GM23248 (cell line): ENCODE measurements around the gene ZNF536. TPM values are rescaled to one million over a fixed set of nuclear protein-coding genes. Genes with fewer than 3 reads are reported as not detected.

Experiments
- DNase-seq: peaks from one replicate; pipeline ENCODE4 v3.0.0-alpha.2; 2015
- H2AFZ ChIP-seq: fragments of 200-600 bp; sonication (generic); 2 replicates; pipeline ENCODE4 v1.6.1; 2016; ENCODE audit warnings: antibody characterized with exemption
- H3F3A ChIP-seq: fragments of 200-600 bp; sonication (generic); 2 replicates; pipeline ENCODE4 v1.6.1; 2016; ENCODE audit warnings: mild to moderate bottlenecking, antibody characterized with exemption, mixed run types; ENCODE audit not compliant: insufficient read depth
- H3K27ac ChIP-seq: fragments of 200-600 bp; sonication (generic); 2 replicates; pipeline ENCODE4 v1.5.1; 2016; ENCODE audit warnings: mild to moderate bottlenecking
- H3K27me3 ChIP-seq: fragments of 200-600 bp; sonication (generic); replicated peaks from 2 replicates; pipeline ENCODE4 v1.6.1; 2016; ENCODE audit warnings: mild to moderate bottlenecking; ENCODE audit not compliant: insufficient read depth
- H3K36me3 ChIP-seq: fragments of 200-600 bp; sonication (generic); 2 replicates; pipeline ENCODE4 v1.6.1; 2016; ENCODE audit warnings: low read depth, mild to moderate bottlenecking
- H3K4me1 ChIP-seq: fragments of 200-600 bp; sonication (generic); 2 replicates; pipeline ENCODE4 v1.6.1; 2016; ENCODE audit warnings: mild to moderate bottlenecking; ENCODE audit not compliant: insufficient read depth
- H3K4me2 ChIP-seq: fragments of 200-600 bp; sonication (generic); one replicate; pipeline ENCODE4 v1.6.1; 2016; ENCODE audit warnings: mild to moderate bottlenecking; ENCODE audit not compliant: unreplicated experiment
- H3K4me3 ChIP-seq: fragments of 200-600 bp; sonication (generic); 2 replicates; pipeline ENCODE4 v1.5.1; 2016; ENCODE audit warnings: mild to moderate bottlenecking
- H3K79me2 ChIP-seq: fragments of 200-600 bp; sonication (generic); 2 replicates; pipeline ENCODE4 v1.6.1; 2016; ENCODE audit warnings: mild to moderate bottlenecking; ENCODE audit not compliant: insufficient read depth
- H3K9ac ChIP-seq: fragments of 200-600 bp; sonication (generic); 2 replicates; pipeline ENCODE4 v1.6.1; 2016; ENCODE audit warnings: mild to moderate bottlenecking
- H3K9me2 ChIP-seq: fragments of 200-600 bp; sonication (generic); 2 replicates; pipeline ENCODE4 v1.6.1; 2016; ENCODE audit warnings: mixed run types, mild to moderate bottlenecking, moderate library complexity; ENCODE audit not compliant: insufficient read depth
- H3K9me3 ChIP-seq: fragments of 200-600 bp; sonication (generic); one replicate; pipeline ENCODE4 v1.6.1; 2017; ENCODE audit warnings: low read depth
- H4K20me1 ChIP-seq: fragments of 200-600 bp; sonication (generic); 2 replicates; pipeline ENCODE4 v1.6.0; 2016; ENCODE audit not compliant: insufficient read depth
- EZH2 ChIP-seq: fragments of 200-600 bp; sonication (generic); IDR thresholded peaks from 2 replicates; pipeline ENCODE4 v1.6.1; 2018; ENCODE audit warnings: antibody characterized with exemption, mild to moderate bottlenecking; ENCODE audit not compliant: insufficient read depth, poor library complexity, severe bottlenecking
- EZH2phosphoT487 ChIP-seq: fragments of 200-600 bp; sonication (generic); IDR thresholded peaks from 2 replicates; pipeline ENCODE4 v1.6.1; 2018; ENCODE audit warnings: antibody characterized with exemption, moderate library complexity, mild to moderate bottlenecking, low read depth; ENCODE audit not compliant: insufficient read depth
- WGBS, 2 experiments: methylation state at CpG; one replicate each; pipeline ENCODE4 v1.1.6; 2015 to 2017; ENCODE audit warnings: low lambda C conversion rate in 2 of 2, low coverage in 1 of 2; ENCODE audit errors: missing lambda C conversion rate in 2 of 2; 5-methylcytosine and 5-hydroxymethylcytosine counted together
- in situ Hi-C: fragments of 300-500 bp; cut with MboI; formaldehyde crosslinking; loops from 2 replicates; pipeline ENCODE4 v1.15.0; 2020
- polyA plus RNA-seq: library from polyadenylated mRNA; unstranded; fragments of >200 nt; fragmentation: Nextera tagmentation; extraction: Ambion mirVana; gene quantifications from 2 replicates; pipeline ENCODE4 v1.2.1, GENCODE V29; 2016
- total RNA-seq: library from RNA; depleted of rRNA; stranded (reverse); fragments of >200 nt; shearing (Covaris generic); gene quantifications from 2 replicates; pipeline ENCODE4 v1.2.3, GENCODE V29; 2014

The ZNF536 gene
- total and polyA plus RNA-seq, 2 experiments from 2014 or later, result 0.35 to 0.43 TPM

- no peaks in the 10 kb centered on the region for H3K9me2 ChIP-seq
- no peak overlapping the region for H3K4me3 ChIP-seq
- H3K79me2 ChIP-seq, result no peaks in the 10 kb centered on the region
- no peak overlapping the region for H2AFZ ChIP-seq
- no peak overlapping the region for H3K4me2 ChIP-seq
- H3K9me3 ChIP-seq, result no peaks in the 10 kb centered on the region
- 64 to 65% methylated on average over 3 of the region's 3 CpGs for WGBS, 2 experiments
- H3K27ac ChIP-seq, result no peak overlapping the region
- no peaks in the 10 kb centered on the region for H3K27me3 ChIP-seq
- in situ Hi-C loops, result no loop called here
- no peaks in the 10 kb centered on the region for H3K36me3 ChIP-seq
- no peaks in the 10 kb centered on the region for H3K4me1 ChIP-seq
- H4K20me1 ChIP-seq, result no peaks in the 10 kb centered on the region
- H3K9ac ChIP-seq, result no peak overlapping the region
- H3F3A ChIP-seq, result no peaks in the 10 kb centered on the region
- TF ChIP-seq EZH2phosphoT487 (no peak), EZH2 (no peak)
- no peak for DNase-seq
These were observed 207.2 kb downstream of the ZNF536 start for GRCh38 chr19:30579419-30579818.

- H3K4me1 ChIP-seq, result no peaks in the 10 kb centered on the region
- no peak overlapping the region for H3K4me2 ChIP-seq
- no peaks in the 10 kb centered on the region for H3K9me2 ChIP-seq
- H3K4me3 ChIP-seq, result no peak overlapping the region
- no peaks in the 10 kb centered on the region for H3K36me3 ChIP-seq
- DNase-seq, result no peak
- H3K9ac ChIP-seq, result no peak overlapping the region
- no peak overlapping the region for H2AFZ ChIP-seq
- WGBS, 2 experiments, result 30 to 38% methylated on average over 4 of the region's 4 CpGs
- no peak for TF ChIP-seq EZH2phosphoT487
- in situ Hi-C loops, result no loop called here
- no peaks in the 10 kb centered on the region for H3F3A ChIP-seq
- H3K27me3 ChIP-seq, result no peaks in the 10 kb centered on the region
- no peak overlapping the region for H3K27ac ChIP-seq
- no peaks in the 10 kb centered on the region for H3K9me3 ChIP-seq
- no peaks in the 10 kb centered on the region for H3K79me2 ChIP-seq
- no peaks in the 10 kb centered on the region for H4K20me1 ChIP-seq
These were observed 208.5 kb downstream of the ZNF536 start for GRCh38 chr19:30580673-30581072.

- no peaks in the 10 kb centered on the region for H3F3A ChIP-seq
- TF ChIP-seq EZH2 (no peak), EZH2phosphoT487 (no peak)
- no peak overlapping the region for H3K4me3 ChIP-seq
- no peak for DNase-seq
- 52 to 60% methylated on average over 8 of the region's 8 CpGs for WGBS, 2 experiments
- no peaks in the 10 kb centered on the region for H3K79me2 ChIP-seq
- H4K20me1 ChIP-seq, result no peaks in the 10 kb centered on the region
- H3K9ac ChIP-seq, result no peak overlapping the region
- in situ Hi-C loops, result no loop called here
- no peaks in the 10 kb centered on the region for H3K9me2 ChIP-seq
- H3K4me1 ChIP-seq, result no peaks in the 10 kb centered on the region
- H3K27ac ChIP-seq, result no peak overlapping the region
- H3K27me3 ChIP-seq, result no peaks in the 10 kb centered on the region
- no peak overlapping the region for H2AFZ ChIP-seq
- no peaks in the 10 kb centered on the region for H3K9me3 ChIP-seq
- H3K4me2 ChIP-seq, result no peak overlapping the region
- H3K36me3 ChIP-seq, result no peaks in the 10 kb centered on the region
These were observed 211.9 kb downstream of the ZNF536 start for GRCh38 chr19:30584090-30584489.

- DNase-seq, result no peak
- H3K4me3 ChIP-seq, result no peak overlapping the region
- TF ChIP-seq EZH2, result no peak
- TF ChIP-seq EZH2phosphoT487, result no peak
- no peaks in the 10 kb centered on the region for H4K20me1 ChIP-seq
- no peak overlapping the region for H2AFZ ChIP-seq
- no peaks in the 10 kb centered on the region for H3K79me2 ChIP-seq
- no peaks in the 10 kb centered on the region for H3K9me2 ChIP-seq
- 39 to 46% methylated on average over 5 of the region's 5 CpGs for WGBS, 2 experiments
- H3K27ac ChIP-seq, result no peak overlapping the region
- H3K36me3 ChIP-seq, result no peaks in the 10 kb centered on the region
- no peak overlapping the region for H3K9ac ChIP-seq
- in situ Hi-C loops, result no loop called here
- H3K4me1 ChIP-seq, result no peaks in the 10 kb centered on the region
- no peaks in the 10 kb centered on the region for H3F3A ChIP-seq
- H3K27me3 ChIP-seq, result no peaks in the 10 kb centered on the region
- H3K9me3 ChIP-seq, result no peaks in the 10 kb centered on the region
- no peak overlapping the region for H3K4me2 ChIP-seq
These were observed 215.7 kb downstream of the ZNF536 start for GRCh38 chr19:30587869-30588268.

GRCh38 chr19:30590596-30591229 lies 218.5 kb downstream of the ZNF536 start:
- TF ChIP-seq EZH2 (no peak), EZH2phosphoT487 (no peak)
- WGBS, 2 experiments, result 21 to 25% methylated on average over 1 of the region's 1 CpG
- H4K20me1 ChIP-seq, result no peaks in the 10 kb centered on the region
- H3K36me3 ChIP-seq, result no peaks in the 10 kb centered on the region
- H2AFZ ChIP-seq, result no peak overlapping the region
- no peaks in the 10 kb centered on the region for H3F3A ChIP-seq
- H3K27me3 ChIP-seq, result no peaks in the 10 kb centered on the region
- DNase-seq, result no peak
- H3K4me3 ChIP-seq, result no peak overlapping the region
- no peak overlapping the region for H3K4me2 ChIP-seq
- in situ Hi-C loops, result no loop called here
- no peaks in the 10 kb centered on the region for H3K9me2 ChIP-seq
- H3K9ac ChIP-seq, result no peak overlapping the region
- no peak overlapping the region for H3K27ac ChIP-seq
- H3K4me1 ChIP-seq, result no peaks in the 10 kb centered on the region
- no peaks in the 10 kb centered on the region for H3K9me3 ChIP-seq
- H3K79me2 ChIP-seq, result no peaks in the 10 kb centered on the region
